ENCODE data around the gene DAPK3.
A peak's percentile ranks its signal among the peaks of the same experiment; 100 is the strongest.
"Not testable (repeated sequence)": the region's sequence is repeated elsewhere in the genome, so short reads cannot be mapped to it uniquely, and the experiment has no call there.

DAPK3 gene

GRCh38 chr19:3970808-3971598, at the start of gene DAPK3:
TSS of gene DAPK3 (minus strand) at chr19:3971099. CDS start at chr19:3969735, 1,364 bp downstream.
- peak; percentile 89 to 93 for DNase-seq (ENCODE audit: low read depth in 2 of 2)

- no peak for DNase-seq (ENCODE audit: low read depth in 2 of 2)
Measured at GRCh38 chr19:4019578-4019977, 48.7 kb upstream of the DAPK3 start.

DNA sequence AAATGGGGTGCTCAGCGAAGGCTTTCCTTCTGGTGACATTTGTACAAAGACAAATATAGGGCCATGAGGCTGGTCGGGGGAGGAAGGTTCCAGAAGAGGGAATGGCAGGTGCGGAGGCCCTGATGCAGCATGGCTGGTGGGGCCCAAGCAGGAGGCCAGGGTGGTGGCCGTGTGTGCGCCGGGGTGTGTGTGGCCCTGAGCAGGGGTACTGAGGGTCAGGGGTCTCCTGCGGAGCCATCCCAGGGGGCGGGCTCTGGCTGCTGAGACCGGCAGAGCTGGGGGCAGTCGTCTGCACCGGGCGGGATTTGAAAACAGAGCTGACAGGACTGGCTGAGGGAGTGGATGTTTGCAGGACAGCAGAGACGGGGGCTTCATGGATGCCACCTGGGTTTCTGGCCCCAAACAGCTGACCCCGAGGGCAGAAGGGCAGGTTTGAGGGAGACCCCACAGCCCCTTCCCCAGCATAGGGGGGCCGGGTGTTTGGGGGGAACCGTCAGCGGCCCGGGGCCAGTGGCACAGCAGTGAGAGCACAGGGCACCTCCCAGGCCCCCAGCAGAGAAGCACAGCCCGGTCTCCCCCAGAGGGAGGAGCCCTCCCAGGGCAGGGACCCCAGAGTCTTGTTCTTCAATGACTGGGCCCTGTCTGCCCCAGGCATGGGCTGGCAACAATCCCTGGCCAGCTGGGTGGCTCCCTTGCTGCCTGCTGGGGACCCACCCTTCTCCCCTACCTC, 48.0 kb upstream of the DAPK3 start:
- DNase-seq (ENCODE audit: low read depth in 2 of 2), result no peak

DNA sequence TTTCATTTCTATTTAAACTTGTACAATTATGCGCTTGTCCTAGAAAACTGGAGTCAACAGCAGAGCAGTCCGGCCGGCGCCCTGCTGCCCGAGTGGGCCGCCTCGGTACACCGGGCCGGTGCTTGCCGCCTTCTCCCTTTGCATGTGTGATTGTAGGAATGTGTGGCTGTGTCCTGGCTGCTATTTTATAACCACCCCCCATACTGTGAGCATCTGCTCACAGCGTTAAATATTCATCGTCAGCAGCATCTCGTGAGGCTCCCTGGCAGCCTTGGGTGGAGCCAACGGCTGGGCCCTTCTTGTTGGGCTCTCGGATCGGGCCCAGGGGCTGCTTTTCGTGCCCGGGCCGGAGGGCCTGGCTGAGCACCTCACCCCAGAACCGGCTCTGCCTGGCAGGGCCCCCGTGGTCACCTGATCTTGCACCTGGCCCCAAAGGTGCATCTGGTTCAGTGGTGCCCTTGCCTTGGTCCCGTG, 47.3 kb upstream of the DAPK3 start:
- no peak for DNase-seq (ENCODE audit: low read depth in 2 of 2)

- no peak for DNase-seq (ENCODE audit: low read depth in 2 of 2)
Measured at GRCh38 chr19:4016903-4017638, 46.2 kb upstream of the DAPK3 start.

GRCh38 chr19:4016486-4016885, 45.6 kb upstream of the DAPK3 start:
- DNase-seq (ENCODE audit: low read depth in 2 of 2), result no peak

DNA sequence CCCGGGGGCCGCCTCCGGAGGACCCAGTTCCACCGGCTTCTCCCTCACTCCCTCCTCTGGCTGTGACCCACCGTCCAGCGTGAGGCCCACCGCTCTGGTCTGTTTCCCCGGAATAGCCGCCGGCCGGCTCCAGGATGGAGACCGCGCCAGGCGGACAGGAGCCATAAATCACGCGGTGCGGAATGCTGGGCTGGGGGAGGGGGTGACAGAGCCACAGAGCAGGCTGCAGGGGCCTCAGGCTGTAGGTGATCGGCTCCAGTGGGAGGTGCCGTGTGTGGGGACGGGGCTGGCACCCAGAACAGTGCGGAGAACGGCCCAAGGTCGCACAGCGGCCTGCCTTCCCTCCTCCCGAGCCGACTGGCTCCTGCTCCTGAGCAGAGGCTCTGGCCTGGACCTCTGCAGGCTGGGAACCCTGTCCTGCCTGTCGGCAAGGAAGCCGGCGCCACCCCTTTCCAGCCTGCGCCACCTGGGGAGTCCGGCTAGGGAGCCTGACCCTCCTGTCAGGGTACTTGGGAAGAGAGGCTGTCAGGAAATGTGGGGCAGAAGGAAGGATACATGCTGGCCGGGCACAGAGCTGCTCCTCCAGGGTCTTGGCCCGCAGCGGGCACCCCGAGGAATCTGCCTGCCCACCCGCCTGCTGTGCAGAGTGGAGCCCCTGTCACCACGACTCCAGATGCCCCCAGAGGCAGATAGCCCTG, 45.0 kb upstream of the DAPK3 start:
- no peak for DNase-seq (ENCODE audit: low read depth in 2 of 2)

- peak; percentile 26 to 29 for DNase-seq (ENCODE audit: low read depth in 2 of 2)
Measured at GRCh38 chr19:4014541-4015491, 43.9 kb upstream of the DAPK3 start.

GRCh38 chr19:4013886-4014540, 43.1 kb upstream of the DAPK3 start:
- DNase-seq (ENCODE audit: low read depth in 2 of 2), result no peak

DNA sequence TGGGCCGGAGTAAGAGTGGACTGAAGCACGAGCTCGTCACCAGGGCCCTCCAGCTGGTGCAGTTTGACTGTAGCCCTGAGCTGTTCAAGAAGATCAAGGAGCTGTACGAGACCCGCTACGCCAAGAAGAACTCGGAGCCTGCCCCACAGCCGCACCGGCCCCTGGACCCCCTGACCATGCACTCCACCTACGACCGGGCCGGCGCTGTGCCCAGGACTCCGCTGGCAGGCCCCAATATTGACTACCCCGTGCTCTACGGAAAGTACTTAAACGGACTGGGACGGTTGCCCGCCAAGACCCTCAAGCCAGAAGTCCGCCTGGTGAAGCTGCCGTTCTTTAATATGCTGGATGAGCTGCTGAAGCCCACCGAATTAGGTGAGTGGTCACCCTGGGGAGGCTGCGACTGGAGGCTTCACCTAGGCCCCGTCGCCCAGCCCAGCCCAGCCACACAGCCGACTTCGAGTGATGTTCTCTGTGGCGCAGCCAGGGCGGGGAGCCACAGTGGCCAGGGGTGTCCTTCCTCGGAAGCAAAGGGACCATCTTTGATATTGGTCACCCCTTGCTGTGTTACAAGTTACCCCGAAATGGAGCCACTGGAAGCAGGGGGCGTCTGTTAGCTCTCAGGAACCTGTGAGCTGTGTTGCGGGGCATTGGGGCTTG, 42.2 kb upstream of the DAPK3 start:
- DNase-seq (ENCODE audit: low read depth in 2 of 2), result no peak

DNA sequence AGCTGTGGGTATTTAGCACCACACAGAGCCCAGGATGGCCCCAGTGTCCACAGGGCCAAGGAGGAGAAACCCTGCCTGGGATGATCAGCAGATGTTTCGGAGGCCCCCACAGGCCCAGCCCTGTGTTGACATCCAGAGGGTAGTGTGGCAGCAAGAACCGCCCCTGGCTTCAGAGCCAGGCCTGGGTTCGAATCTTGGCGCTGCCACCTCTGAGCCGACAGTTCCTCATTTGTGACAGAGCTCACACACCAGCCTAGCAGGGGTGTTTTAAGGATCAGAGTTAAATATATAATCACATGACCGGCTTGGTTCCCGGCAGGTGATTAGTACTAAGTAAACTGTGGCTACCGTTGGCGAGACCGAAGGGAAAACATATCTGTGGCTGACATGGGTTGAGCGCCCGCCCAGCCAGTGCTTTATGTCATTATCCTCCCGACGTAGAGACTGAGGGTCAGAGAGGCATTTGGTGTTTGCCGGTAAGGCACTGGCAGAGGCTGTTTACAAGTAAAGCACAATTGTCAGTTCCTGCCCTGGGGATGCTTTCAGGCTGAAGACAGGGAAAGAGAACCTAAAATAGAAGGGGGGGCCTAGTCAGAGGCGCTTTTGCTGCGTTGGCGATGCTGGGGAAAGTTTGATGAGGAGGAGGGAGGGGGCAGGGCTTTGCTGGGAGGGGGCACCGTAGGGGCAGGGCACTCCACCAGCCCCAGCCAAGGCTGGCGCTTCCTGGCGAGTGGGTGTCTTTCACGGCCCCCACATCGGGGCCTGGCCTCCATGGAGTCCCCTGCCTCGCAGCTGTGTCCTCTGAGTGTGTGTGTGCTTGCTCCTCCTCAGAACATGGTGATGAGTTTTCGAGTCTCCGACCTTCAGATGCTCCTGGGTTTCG, 41.4 kb upstream of the DAPK3 start:
- no peak for DNase-seq (ENCODE audit: low read depth in 2 of 2)

GRCh38 chr19:4011430-4011829, 40.5 kb upstream of the DAPK3 start:
- not testable (repeated sequence) for DNase-seq (ENCODE audit: low read depth in 2 of 2)

GRCh38 chr19:4010808-4011110, 39.9 kb upstream of the DAPK3 start:
- no peak for DNase-seq (ENCODE audit: low read depth in 2 of 2)

DNA sequence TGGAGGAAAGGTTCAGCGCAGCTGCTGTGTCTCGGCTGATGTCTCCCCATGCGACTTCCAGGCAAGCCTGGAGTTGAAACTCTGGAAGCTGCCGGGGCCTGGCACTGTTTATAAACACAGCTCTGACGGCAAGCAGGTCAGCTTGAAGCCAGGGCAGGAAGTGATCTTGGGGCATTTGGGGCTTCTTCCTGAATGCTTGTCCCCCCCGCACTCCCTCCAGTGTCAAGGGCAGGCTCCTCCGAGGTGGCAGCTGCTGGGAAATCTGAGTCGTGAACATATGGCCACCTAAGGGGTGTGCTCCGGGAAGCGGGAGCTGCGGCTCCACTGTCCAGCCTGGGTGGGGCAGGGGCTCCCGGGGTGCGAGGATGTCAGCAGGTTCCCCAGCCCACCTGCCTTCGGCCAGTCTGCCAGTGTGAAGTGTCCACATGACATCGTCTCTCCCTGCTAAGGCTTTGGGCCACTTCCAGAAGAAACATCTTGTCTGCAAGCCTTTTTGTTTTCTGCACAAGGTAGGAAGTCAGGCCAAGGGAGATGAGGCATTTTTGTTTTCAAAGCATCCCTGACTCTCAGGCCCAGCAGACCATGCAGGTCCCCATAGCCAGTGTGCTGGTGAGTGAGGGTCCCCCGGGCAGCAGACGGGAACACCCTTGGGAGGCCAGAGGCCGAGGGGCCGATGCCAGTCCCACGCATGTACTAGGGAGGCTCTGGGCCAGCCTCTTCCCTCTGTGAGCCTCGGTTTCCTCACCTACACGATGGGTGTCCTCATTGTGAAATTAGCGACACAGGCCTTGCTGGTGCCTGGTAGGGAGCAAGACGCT, 39.3 kb upstream of the DAPK3 start:
- DNase-seq (ENCODE audit: low read depth in 2 of 2), result no peak

DNA sequence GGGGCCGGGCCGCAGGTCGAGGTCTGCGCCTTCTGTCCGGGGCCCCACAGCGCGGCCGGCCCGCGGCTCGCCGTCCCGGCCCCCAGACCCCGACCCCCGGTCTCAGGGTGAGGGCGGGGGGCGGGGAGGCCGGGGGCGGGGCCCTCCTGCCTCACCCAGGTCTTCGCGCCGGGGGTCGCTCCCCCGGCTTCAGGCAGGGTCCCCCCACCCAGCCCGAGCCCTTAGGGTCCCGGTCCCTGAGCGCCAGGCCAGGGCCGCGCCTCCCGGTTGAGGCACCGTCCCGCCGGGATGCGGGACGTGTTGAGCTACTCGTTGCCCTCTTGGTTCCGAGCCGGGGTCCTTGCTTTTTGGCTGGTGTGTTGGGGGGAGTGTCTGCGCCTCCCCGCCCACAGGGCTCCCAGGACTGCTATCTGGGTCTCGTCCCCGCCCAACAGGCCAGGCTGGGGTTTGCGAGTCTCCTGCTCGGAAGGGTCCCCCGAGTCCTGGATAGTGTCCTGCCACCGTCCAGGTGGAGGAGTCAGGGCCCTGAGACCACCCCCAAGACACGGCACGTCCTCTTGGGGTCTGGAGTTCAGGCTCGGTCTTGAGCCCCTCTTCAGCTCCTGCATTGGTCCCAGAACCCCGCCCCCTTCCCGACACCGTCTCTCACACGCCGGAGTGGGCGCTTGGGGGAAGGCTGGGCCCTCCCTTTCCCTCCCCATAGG, 37.1 kb upstream of the DAPK3 start:
- DNase-seq (ENCODE audit: low read depth in 2 of 2), result no peak

DNA sequence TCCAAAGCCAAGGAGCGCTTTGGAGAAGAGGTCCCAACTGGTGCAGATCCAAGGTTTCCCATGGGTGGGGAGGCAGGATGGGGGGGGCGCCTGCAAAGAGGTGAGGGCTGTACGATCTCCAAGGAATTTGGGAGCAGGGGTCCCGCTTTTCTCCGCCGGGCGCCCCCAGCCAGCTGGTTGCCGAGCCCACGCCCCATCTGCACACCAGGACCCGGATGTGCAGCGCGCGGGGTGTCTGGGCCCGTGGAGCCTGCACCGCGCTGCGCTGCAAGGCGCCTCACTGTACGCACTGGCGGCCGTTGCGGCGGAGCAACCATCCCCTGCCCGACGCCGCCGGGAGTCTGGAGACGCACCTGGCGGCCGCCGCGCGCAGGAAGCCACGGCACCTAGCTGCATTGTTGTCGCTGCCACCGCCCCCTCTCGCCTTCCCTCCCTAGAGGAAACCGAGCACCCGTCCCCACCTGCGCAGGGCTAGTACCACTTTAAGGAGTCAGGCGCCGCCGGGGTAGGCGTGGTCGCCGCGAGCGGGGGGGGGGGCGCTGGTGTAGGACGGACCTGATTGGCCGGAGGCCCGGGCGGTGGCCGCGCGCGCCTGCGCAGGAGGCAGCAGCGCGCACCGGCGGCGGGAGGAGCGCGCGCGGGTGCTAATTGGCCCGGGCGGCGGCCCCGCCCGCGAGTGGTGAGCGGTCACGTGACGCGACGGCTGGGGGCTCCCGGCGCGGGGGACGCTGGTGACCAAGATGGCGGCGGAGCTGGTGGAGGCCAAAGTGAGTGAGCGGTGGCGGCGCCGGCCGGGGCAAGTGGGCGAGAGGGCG, 36.3 kb upstream of the DAPK3 start, which contains the start of gene PIAS4:
Gene PIAS4 (plus strand): TSS at position 716 of the 815 bp plus-strand sequence. CDS start 25 bp downstream, at position 741.
- peak; percentile 92 to 96 for DNase-seq (ENCODE audit: low read depth in 2 of 2)
